Measurements from ENCODE around the gene MCCD1.
"Not testable (repeated sequence)": the region's sequence is repeated elsewhere in the genome, so short reads cannot be mapped to it uniquely, and the experiment has no call there.

Gene MCCD1

GRCh38 chr6:31495580-31495979, 33.2 kb upstream of the MCCD1 start:
- H3K4me3 ChIP-seq (ENCODE audit: low read depth, low read length) = no peak overlapping the region
- no peaks in the 10 kb centered on the region for H3K36me3 ChIP-seq
- no peaks in the 10 kb centered on the region for H3K9me3 ChIP-seq (ENCODE audit: severe bottlenecking)
- DNase-seq = no peak
- H3K27ac ChIP-seq = no peak overlapping the region
- TF ChIP-seq CTCF (IDR thresholded peaks at IDR 0.05; ENCODE audit: low read depth, low read length) = no peak
- H3K27me3 ChIP-seq (ENCODE audit: insufficient read depth, low read depth, severe bottlenecking) = peaks cover 2% of the 10 kb centered on the region

GRCh38 chr6:31496826-31497225, 31.9 kb upstream of the MCCD1 start:
- not testable (repeated sequence) for H3K27me3 ChIP-seq (ENCODE audit: insufficient read depth, low read depth, severe bottlenecking); H3K36me3 ChIP-seq; H3K9me3 ChIP-seq (ENCODE audit: severe bottlenecking); H3K4me3 ChIP-seq (ENCODE audit: low read depth, low read length); DNase-seq; H3K27ac ChIP-seq

GRCh38 chr6:31497531-31498476, 31.0 kb upstream of the MCCD1 start, which contains the start of gene MICB:
Gene MICB, plus strand, starts transcription at chr6:31498145. Its CDS starts 49 bp downstream, at chr6:31498194.
- DNase-seq = peak; percentile 83
- Histone ChIP-seq H3K36me3 (no peaks in the 10 kb centered on the region), H3K4me3 (ENCODE audit: low read depth, low read length) (peak within 1 kb of the TSS; percentile 53), H3K27ac (no peak within 1 kb of the TSS), H3K9me3 (ENCODE audit: severe bottlenecking) (no peaks in the 10 kb centered on the region), H3K27me3 (ENCODE audit: insufficient read depth, low read depth, severe bottlenecking) (peaks cover 2% of the 10 kb centered on the region)
- TF ChIP-seq CTCF (IDR thresholded peaks at IDR 0.05; ENCODE audit: low read depth, low read length) = no peak

GRCh38 chr6:31498748-31499147, 30.0 kb upstream of the MCCD1 start:
- no peak for DNase-seq
- Histone ChIP-seq H3K27me3 (ENCODE audit: insufficient read depth, low read depth, severe bottlenecking) (peaks cover 2% of the 10 kb centered on the region), H3K27ac (no peak overlapping the region), H3K36me3 (no peaks in the 10 kb centered on the region), H3K4me3 (ENCODE audit: low read depth, low read length) (peak overlapping the region; percentile 53), H3K9me3 (ENCODE audit: severe bottlenecking) (no peaks in the 10 kb centered on the region)
- no peak for TF ChIP-seq CTCF (IDR thresholded peaks at IDR 0.05; ENCODE audit: low read depth, low read length)

GRCh38 chr6:31499648-31500047, 29.1 kb upstream of the MCCD1 start:
- H3K9me3 ChIP-seq (ENCODE audit: severe bottlenecking); H3K27ac ChIP-seq; H3K4me3 ChIP-seq (ENCODE audit: low read depth, low read length); H3K27me3 ChIP-seq (ENCODE audit: insufficient read depth, low read depth, severe bottlenecking); DNase-seq; H3K36me3 ChIP-seq: not testable (repeated sequence)

GRCh38 chr6:31502586-31502985, 26.2 kb upstream of the MCCD1 start:
- Histone ChIP-seq H3K36me3 (peaks cover 10% of the 10 kb centered on the region), H3K27ac (no peak overlapping the region), H3K4me3 (ENCODE audit: low read depth, low read length) (no peak overlapping the region), H3K9me3 (ENCODE audit: severe bottlenecking) (no peaks in the 10 kb centered on the region), H3K27me3 (ENCODE audit: insufficient read depth, low read depth, severe bottlenecking) (no peaks in the 10 kb centered on the region)
- no peak for DNase-seq
- no peak for TF ChIP-seq CTCF (IDR thresholded peaks at IDR 0.05; ENCODE audit: low read depth, low read length)

GRCh38 chr6:31509036-31509435, 19.7 kb upstream of the MCCD1 start:
- H3K27ac ChIP-seq; H3K27me3 ChIP-seq (ENCODE audit: insufficient read depth, low read depth, severe bottlenecking); H3K4me3 ChIP-seq (ENCODE audit: low read depth, low read length); H3K9me3 ChIP-seq (ENCODE audit: severe bottlenecking); DNase-seq: not testable (repeated sequence)
- peaks cover 22% of the 10 kb centered on the region for H3K36me3 ChIP-seq
